Dendritic cell treated with granulocyte-macrophage colony-stimulating factor and Interleukin-4, amounts not matched to agents 40 ng/mL and 50 ng/mL, for 4 days (primary cell): Measurements from ENCODE around the gene NEK3.
"Not testable (repeated sequence)": the region's sequence is repeated elsewhere in the genome, so short reads cannot be mapped to it uniquely, and the experiment has no call there.

Source experiments
- H3K27ac Mint-ChIP-seq: one replicate; pipeline ENCODE4 v1.8.0; 2022; ENCODE audit warnings: mild to moderate bottlenecking, mixed read lengths
- H3K27me3 Mint-ChIP-seq: one replicate; pipeline ENCODE4 v1.8.0; 2022; ENCODE audit warnings: mild to moderate bottlenecking, mixed read lengths
- H3K36me3 Mint-ChIP-seq: one replicate; pipeline ENCODE4 v1.8.0; 2022; ENCODE audit warnings: low read depth, mixed read lengths
- H3K4me1 Mint-ChIP-seq: one replicate; pipeline ENCODE4 v1.8.0; 2022; ENCODE audit warnings: low read depth, mixed read lengths
- H3K4me3 Mint-ChIP-seq: one replicate; pipeline ENCODE4 v1.8.0; 2022; ENCODE audit warnings: mild to moderate bottlenecking, moderate library complexity, mixed read lengths
- H3K9me3 Mint-ChIP-seq: one replicate; pipeline ENCODE4 v1.8.0; 2022; ENCODE audit warnings: mixed read lengths
- intact Hi-C: fragments of 100-400 bp; cut with micrococcal nuclease; formaldehyde crosslinking; loops from one replicate; pipeline ENCODE4 v1.15.0; 2022

NEK3 gene

DNA sequence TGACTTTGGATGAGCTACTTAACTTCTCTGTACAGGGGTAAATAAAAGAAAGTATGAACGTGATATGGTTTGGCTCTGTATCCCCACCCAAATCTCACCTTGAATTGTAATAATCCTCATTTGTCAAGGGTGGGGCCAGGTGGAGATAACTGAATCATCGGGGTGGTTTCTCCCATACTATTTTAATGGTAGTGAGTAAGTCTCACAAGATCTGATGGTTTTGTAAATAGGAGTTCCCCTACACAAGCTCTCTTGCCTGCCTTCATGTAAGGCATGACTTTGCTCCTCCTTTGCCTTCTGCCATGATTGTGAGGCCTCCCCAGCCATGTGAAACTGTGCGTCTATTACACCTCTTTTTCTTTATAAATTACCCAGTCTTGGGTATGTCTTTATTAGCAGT lies 74.4 kb downstream of the NEK3 start:
- H3K9me3 Mint-ChIP-seq, H3K4me1 Mint-ChIP-seq, H3K27me3 Mint-ChIP-seq, H3K4me3 Mint-ChIP-seq, H3K27ac Mint-ChIP-seq, intact Hi-C loops, H3K36me3 Mint-ChIP-seq: not testable (repeated sequence)
